ENCODE data around the gene KIAA0232.
A peak's percentile ranks its signal among the peaks of the same experiment; 100 is the strongest.
"Not testable (repeated sequence)": the region's sequence is repeated elsewhere in the genome, so short reads cannot be mapped to it uniquely, and the experiment has no call there.

The KIAA0232 gene

DNA sequence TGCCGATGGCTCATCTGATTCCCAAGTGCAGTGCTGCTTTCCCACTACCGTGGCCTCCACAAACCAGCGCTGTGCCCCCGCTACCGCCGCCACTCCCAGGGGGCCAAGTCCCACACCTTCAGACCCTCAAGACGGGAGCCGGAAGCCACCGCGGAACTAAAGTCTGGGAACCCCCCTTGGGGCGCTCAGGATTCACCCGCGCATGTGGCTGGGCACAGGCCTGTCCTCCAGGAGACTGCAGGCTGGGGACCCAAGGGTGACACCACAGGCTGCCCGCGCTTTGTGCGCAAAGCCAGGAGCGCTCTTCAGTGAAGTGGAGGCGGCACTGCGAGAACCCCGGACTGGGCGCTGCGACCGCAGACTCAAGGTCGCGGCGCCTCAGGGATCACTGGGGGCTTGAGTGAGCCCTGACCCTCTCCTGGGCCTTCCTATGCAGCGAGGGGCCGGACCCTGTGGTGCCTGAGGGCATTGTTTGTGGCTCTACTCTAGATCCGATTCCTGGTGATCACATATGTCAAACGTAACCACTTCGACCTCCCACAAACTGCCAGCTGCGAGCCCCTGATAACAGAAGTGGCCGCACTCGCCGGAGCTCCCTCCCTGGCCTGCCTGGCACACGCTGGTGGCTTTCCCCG is 106.7 kb downstream of the KIAA0232 start:
- no peak for DNase-seq

DNA sequence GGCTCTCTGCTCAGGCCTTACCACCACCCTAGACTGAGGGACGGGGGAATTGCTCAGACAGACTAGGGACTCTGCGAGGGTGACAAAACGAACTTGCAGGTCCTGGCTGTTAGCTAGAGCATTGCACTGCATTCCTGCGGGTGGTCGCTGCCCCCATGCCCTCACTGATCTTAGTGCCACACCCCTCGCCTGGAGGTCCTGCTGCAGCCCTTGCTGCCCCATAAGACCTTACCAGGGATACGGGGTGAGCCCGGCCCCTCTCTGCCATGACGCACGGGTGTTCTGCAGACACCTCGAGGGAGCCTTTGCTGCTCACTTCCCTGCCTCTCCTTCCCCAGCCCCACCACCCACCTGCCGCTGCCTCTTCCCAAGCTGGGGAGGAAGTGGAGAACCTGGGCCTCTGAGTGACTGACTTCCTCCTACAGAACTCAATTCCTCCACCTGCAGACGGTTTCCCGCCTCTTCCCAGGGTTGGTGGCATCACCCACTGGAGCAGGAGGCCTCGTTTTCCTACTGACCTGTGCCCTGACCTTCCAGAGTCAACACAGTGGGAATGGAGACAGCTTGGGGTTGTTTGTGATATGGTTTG is 107.3 kb downstream of the KIAA0232 start:
- no peak for DNase-seq

DNA sequence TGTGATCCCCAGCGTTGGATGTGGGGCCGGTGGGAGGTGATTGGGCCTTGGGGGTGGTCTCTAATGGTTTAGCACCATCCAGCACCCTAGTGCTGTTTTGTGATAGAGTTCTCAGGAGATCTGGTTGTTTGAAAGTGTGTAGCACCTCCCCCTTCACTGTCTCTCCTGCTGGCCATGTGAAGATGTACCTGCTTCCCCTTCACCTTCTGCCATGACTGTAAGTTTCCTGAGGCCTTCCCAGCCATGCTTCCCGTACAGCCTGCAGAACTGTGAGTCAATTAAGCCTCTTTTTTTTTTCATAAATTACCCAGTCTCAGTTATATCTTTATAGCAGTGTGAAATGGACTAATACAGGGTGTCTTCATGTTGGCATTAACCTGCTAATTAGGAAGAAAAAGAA is 107.8 kb downstream of the KIAA0232 start:
- no peak for DNase-seq

DNA sequence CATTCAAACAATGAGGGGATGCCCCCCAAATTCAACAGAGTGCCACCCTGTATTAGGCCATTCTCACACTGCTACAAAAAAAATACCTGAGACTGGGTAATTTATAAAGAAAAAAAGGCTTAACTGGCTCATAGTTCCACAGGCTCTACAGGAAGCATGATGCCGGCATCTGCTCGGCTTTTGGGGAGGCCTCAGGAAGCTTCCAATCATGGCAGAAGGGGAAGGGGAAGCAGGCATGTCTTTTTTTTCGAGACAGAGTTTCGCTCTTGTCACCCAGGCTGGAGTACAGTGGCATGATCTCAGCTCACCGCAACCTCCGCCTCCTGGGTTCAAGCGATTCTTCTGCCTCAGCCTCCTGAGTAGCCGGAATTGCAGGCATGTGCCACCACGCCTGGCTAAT is 108.4 kb downstream of the KIAA0232 start:
- not testable (repeated sequence) for DNase-seq

DNA sequence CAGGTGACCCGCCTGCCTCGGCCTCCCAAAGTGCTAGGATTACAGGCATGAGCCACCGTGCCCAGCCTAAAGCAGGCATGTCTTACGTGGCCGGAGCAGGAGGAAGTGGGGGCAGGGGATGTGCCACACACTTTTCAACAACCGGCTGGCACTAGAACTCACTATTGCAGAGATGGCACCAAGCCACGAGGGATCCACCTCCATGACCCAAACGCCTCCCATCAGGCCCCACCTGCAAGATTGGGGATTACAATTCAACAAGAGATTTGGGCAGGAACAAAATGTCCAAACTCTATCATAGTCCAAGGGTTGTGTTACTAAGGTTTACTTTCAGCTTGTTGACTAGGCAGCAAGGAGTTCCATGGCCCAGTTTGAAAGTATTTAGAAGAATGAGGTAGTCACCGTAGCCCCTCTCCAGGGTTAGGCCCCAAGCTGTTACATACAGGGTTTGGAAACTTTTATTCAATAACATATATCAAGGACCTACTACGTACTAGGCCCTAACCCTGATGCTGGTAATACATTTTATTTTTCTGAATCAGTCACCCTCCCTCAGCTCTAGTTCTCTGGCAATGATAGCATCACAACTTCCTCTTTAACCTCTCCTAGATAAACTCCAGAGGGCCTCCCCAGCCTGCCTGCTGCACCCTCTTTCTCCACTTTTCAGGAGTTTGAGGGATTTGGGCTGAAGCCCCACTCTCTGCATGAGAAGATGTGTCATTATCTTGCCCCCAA is 109.1 kb downstream of the KIAA0232 start:
- no peak for DNase-seq

DNA sequence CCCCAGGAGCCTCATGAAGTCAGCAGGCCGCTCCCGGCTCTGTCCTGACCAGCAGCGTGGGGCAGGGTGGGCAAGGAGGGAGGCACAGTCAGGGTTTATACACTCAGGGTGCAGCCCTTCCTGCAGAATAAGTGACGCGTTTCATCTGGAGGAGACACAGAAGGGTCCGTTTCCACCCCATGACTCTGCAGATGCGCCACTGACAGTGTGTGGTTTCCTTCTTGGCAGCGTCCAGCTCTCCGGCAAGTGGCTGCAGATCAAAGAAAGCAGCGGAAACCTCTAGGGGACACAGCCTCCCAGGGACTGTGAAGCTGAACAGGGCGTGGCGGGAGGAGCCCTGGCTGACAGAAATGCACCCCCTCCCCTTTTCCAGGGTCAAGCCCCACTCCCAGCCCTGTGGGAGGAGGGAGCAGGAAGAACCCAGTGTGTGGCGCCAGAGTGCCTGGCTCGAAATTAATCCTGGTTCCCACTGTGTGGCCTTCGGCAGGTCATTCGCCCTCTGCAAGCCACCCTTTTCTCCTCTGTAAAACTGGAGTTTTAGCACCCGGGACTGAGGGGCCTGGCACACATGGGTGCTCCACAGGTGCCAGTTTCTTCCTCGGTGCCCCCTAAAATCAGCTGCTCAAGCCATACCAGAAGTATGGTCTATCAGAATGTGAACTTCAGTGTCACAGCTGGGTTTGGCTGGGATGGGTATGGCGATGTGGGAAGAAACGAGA is 109.8 kb downstream of the KIAA0232 start:
- DNase-seq = no peak

DNA sequence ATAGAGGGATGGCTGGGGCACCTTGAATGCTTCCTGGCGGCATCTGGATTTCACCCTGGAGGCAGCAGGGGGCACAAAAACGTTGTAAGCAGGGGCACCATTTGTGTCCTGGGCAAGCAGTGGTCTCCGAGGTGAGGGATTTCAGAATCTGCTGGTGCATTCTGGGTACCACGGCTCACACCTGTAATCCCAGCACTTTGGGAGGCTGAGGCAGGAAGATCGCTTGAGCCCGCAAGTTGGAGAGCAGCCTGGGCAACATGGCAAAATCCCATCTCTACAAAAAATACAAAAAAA is 110.3 kb downstream of the KIAA0232 start:
- DNase-seq = no peak

DNA sequence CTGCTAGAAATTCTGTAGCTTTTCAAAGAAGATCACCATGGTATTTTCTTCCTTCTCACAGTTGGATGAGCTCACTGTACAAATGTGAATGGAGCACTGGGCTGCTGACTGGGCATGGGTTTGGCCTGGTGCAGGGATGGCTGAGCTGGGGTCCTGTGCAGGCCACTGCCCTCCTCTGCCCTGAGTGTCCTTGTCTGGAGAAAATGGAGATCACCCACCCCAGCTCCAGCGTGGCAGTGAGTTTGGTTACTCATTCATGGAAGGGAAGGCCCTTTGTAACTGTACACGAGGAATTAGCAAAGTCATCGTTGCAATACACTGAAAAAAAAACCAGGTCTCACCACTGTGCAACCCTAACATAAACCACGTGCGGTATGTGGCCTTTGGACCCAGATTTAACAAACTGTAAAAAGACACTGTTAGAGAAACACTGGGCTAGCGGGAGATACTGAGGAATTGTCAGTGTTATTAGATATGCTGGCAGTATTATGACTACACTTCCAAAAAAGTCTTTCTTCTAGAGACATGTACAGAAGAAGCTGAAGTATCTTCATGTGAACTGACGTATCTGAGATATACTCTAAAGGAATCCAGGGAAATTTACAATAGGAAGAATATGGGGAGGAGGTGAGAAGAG is 111.0 kb downstream of the KIAA0232 start:
- DNase-seq = no peak

DNA sequence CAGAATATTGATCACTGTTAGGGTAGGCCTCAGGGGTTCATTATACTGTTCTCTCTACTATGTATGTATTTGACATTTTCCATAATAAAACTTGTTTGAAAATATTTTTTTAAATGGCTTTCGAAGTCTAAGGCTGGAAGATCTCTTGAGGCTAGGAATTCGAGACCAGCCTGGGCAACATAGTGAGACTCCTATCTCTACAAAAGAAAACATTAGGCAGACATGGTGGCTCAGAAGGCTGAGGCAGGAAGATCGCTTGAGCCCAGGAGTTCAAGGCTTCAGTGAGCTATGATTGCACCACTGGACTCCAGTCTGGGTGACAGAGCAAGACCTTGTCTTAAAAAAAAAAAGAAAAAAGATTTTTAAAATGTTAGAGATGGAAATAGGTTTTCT is 111.6 kb downstream of the KIAA0232 start:
- DNase-seq = no peak

DNA sequence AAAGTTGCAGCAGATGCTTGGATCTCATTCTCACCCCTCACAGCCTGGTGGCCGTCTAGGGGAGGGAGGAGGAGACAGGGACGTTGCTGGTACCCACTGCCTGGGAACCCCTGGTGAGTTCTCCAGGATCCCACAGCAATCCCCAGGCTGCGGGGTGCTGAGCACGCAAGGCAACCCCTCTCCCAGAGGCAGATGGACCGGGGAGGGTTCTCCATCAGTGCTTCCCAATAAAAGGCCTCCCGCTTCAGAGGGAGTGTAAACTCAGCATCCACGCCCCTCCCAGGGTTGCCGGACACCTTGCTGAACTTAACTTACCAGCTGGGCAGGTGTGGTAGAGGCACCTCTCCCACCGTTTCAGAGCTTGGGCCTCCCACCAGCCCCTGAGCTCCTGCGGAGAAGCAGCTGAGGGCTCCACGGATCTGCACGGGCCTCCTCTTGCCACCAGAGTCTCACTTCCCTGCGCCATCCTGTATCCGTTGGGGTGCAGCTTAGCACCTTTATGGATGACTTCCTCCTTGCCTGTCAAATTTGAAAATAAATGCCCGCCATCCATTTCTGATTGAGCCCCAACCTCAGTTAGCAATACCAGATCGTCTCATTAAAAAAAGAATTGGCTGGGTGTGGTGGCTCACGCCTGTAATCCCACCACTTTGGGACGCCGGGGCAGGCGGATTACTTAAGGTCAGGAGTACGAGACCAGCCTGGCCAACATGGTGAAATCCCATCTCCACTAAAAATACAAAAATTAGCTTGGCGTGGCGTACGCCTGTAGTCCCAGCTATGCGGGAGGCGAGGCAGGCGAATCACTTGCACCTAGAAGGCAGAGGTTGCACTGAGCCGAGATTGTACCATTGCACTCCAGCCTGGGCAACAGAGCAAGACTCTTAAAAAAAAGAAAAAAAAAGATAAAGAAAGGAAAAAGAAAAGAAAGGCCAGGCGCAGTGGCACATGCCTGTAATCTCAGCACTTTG is 112.3 kb downstream of the KIAA0232 start:
- DNase-seq = no peak

DNA sequence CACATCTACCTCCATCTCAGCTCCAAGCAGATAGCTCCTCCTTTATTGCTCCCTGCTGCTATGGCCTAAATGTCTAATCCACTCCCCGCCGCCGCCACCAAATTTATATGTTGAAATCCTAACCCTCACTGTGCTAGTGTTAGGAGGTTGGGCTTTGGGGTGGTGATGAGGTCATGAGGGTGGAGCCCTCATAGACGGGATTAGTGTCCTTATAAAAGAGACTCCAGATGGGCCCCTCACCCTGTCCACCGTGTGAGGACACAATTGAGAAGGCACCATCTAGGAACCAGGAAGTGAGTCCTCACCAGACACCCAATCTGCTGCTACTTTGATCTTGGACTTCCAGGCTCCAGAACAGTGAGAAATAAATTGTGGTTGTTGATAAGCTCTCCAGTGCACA is 113.5 kb downstream of the KIAA0232 start:
- DNase-seq = no peak

DNA sequence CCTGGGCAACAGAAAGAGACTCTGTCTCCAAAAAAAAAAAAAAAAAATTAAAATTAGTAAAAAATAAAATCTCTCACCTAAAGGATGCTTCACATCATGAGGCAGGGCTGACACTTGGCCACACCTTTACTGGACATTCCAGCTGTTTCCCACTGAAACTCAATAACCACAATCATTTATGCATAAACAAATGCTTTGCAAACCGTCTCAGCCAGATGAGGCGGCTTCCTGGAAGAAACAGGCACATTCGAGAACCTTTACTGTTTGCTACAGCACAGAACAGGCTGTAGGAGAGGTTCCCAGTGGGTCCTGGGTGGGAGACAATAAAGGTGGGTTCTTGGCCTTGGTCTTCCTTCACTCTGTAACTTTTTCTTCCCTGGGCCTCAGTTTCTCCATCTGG is 116.2 kb downstream of the KIAA0232 start:
- no peak for DNase-seq

DNA sequence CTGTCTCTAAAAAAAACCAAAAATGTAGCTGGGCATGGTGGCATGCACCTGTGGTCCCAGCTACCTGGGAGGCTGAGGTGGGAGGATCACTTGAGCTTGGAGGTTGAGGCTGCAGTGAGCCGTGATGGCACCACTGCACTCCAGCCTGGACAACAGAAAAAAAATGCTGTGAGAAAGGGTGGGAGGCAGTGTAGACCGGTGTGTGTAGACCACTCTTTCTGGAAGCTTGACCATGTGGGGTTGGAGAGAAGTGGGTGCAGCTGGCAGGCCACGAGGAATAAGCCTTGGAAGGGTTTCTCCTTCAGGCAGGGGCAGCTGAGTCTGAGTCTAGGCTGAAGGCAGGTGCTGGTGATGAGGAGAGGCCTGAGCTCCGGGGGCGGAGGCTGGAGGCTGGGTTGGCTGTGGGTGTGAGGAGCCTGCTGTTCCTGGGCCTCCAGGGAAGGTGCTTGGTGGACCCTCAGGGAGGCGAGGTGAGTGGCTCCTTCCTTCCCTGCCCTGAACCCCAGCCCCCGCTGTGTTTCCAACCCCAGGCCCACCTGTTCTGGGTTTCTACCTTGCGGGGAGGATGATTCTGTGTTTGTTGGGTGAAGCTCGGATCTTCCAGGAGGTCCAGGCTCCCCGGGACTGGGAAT is 117.8 kb downstream of the KIAA0232 start:
- no peak for DNase-seq

DNA sequence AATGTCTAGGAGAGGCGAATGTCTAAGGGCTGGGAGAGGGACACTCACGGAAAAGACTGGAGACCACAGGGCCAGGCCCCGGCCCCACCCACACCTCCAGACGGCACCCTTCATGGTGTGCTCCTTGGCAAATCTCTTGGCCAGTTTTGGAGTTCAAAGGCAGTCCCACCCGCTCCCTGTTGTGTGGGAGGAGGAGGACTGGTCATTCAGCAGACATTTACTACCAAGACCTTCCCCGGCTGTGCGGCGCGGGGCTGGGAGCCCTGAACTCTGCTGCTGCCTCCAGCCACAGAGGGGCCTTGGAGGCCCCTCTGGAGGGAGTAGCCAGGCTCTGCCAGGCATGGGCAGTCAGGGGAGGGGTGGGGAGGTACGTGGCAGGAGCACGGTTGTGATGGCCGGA is 118.4 kb downstream of the KIAA0232 start:
- DNase-seq = no peak

DNA sequence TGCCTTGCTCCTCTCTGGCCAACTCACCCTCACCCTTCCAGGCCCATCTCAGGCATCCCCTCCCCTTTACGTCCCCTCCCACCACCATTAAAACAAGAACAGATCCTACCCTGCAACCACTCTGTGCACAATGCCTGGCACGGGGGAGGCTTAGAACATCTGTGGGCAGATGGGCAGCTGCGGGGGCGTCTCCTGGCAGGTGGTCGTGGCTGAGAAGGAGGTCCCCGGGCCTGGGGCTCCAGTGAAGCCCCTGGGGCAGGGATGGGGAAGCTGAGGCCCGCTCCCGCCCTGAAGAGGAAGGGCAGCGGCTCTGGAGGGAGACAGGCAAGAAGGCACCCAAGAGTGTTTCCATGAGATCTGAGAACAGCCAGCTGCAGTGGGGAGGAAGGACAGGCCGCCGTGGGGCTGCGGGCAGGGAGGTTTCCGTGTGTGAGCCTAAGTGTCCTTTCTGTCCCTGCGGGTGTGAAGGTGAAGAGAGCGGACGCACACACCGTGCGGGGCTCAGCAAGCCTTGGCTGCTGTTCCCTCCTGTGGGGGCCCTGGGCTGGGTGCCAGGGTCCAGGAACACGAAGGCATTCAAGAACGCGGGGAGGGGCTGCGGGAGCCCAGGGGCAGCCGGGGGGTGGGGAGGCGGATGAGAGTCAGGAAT is 119.3 kb downstream of the KIAA0232 start:
- no peak for DNase-seq

DNA sequence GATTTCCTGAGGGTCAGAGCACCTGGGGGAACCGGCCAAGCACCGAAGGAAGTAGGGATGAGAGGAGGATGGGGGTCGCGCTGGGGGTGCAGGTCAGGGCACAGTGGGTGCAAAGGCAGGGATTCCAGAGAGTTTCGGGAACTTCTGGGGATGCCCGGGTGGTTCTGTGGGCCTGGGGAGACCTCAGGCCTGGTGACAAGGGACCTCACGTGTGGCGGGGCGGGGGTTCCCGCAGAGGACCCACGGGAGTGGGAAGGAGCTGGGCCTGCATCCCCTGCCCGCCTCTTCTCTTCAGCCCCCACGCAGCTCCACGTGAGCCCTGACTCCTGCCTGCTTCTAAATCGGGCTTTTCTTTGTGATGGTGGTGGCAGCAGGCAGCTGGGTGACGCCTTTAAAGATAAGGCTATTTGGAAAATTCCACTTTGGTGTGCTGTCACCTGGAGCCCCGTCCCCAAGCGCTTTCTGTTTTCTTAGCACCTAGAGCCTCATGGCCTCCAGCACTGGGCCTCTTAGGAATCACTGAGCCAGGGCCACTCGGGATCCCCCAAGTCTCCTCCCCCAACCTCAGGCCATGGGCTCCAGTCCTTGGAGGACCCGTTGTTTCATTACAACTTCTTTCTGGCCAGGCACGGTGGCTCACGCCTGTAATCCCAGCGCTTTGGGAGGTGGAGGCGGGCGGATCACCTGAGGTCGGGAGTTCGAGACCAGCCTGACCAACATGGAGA is 120.0 kb downstream of the KIAA0232 start:
- no peak for DNase-seq

DNA sequence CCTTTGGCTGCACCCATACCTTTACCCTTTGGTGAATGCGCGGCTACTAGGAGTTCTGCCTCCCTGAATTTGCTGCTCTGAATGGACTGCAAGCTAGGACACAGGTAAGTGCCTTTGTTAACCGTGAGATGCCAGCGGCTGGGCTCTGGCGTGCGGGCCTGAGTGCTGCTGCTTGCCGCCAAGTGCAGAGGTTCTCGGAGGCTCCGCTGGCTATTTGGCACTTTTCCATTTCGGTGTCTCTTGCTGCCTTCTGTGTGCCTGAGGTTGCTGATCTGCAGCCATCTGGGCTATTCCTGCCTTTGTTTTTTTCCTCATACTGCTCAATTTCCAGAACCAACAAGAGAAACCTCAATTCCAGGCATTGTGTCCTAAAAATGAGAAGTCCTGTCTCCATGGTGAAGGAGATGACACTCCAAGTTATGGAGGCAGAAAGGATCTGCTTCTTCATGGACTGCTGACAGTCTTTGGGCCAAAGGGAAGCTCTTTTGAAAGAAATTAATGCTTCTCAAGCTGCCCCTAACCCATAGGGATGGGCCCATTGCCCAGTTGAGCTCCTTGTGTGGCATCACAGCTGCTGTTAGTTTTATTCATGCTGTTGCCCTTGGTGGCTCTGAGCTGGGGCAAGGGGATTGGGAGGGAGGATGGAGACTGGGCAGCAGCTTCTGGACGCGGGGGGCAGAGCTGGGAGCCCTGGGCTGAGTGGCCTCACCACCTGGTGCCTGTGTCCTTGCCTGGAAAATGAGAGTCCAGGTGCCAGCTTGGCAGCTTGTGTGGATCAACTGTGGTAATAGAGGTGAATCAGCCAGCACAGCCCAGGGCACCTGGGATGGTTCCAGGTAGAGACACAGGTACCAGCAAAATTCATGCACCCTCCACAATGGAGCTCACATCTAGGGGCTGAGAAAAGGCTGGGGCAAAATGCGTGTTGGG is 123.3 kb downstream of the KIAA0232 start:
- peak; percentile 53 for DNase-seq

DNA sequence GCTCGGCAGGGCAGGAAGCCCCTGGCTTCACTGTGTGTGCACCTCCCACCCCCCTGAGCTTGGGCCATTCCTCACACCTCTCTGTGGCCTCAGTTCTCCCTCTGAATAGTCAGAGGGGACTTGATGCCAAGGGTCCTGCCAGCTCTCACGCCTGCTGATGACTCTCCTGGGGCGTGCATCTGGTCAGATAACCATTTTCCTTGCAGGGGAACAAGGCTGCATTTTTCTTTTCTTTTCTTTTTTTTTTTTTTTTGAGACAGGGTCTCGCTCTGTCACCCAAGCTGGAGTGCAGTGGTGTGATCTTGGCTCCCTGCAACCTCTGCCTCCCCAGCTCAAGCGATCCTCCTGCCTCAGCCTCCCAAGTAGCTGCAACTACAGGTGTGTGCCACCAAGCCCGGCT is 124.0 kb downstream of the KIAA0232 start:
- DNase-seq = not testable (repeated sequence)

DNA sequence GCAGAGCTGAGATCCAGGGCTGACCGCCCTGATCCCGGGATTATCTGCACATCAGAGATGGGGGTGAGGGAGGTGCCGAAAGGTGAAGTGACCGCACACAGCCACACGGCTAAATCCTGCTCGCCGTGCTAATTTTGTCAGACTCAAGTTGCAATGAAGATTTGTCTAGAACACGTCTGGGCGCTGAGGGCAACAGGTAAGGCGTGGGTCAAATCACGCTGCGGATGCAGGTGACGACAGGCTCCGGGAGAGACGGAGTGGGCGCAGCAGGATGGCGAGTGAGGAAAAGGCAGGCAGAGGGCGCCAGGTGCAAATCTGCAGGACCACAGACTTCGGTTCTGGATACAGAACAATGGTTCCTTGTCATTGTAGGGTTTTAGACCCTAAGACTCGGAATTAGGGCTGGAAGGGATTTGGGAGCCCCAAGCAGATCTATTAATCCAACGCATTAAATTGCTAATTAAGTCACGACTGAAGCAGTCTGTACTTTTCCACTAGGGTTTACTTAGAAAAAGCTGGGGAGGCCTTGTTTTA is 125.2 kb downstream of the KIAA0232 start:
- DNase-seq = no peak
